HG03066 (cell line): ENCODE results near the gene SNCAIP.
A peak's percentile ranks its signal among the peaks of the same experiment; 100 is the strongest.

Source experiments
- ATAC-seq: cut with Tn5 transposase; IDR thresholded peaks from one replicate; pipeline ENCODE4 v1.9.1; 2021; ENCODE audit warnings: low read depth; ENCODE audit not compliant: unreplicated experiment

SNCAIP gene

DNA sequence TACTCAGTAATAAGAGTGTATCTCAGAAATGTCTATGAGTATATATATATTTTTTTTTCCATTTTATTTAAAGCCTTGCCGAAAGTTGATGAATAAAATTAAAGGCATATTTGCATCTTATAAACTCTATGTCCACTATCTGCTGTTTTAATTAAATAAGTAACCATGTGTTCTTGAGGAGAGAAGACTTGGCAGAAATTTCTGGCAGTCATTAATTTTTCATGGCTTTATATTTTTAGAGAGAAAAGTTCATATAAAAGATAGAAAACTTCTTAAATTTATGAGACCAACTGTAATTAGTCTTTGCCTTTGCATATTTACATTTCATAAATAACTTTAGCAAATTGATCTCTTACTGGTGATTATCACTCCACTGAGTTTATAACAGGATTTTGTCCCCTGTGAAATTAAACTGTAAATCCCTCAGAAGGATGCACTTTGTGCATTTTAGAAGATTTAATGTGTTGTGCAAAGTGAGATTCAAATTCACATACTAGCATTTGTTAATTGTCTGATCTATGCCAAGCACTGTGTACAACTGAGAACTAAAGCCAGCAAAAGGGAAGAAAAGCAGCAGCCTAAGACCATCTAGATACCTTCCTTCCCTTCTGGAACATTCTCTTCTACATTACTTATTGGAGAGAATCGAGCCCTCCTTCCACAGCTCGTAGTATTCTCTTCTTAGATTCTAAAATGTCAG is 108.7 kb downstream of the SNCAIP start:
- no peak for ATAC-seq

DNA sequence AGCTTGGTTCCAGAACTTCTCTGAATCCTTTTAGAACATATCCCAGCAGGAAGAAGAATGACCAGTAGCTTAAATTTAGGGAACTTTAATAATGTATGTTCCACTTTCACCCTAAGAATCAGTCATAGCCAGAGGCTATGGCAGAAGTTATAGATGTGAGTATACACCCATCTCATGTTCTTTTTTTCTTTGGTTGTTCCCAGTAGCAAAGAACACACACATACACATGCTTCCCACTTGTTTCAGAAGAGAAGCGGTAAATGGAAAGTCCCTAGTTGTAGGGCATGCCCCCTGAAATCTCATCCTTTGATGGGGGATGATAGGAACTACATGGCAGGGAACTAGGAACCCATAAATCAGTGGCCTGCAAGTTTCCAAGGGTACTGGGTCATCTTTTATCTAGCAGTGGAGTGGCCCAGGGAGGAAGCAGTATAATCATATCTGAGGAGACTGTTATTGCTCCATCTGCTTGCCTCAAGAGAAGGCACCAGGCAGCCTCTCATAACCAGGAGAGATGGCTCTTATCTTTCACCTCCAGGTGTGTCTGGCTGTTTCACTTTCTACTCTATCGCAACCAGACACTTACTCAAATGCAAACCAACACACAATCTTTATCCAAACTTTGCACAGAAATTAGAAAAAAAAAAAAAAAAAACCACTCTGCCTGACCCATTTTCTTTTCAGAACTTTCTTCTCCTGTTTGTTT is 109.5 kb downstream of the SNCAIP start:
- ATAC-seq: peak; percentile 92

GRCh38 chr5:122423221-122423620 is 111.2 kb downstream of the SNCAIP start:
- no peak for ATAC-seq

GRCh38 chr5:122424132-122424531 is 112.1 kb downstream of the SNCAIP start:
- ATAC-seq: no peak

- no peak for ATAC-seq
Measured at GRCh38 chr5:122426301-122426700, 114.3 kb downstream of the SNCAIP start.

DNA sequence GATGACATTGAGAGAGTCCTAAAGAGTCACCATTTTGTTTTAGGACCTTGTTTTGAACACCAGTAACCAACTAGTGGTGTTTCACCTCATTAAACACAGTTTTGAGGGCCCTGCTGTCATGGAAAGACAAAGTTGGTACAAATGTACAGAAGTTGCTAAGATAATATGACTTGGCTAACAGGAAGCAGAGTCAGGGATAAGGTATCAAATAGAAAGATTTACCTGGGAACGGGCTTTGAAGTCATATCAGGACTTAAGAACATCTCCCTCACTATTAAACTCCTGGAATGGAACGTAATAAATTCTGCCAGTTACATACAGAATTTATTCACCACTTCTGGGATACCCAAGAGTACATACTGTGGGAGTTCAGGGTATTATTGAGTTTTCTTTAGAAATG is 115.6 kb downstream of the SNCAIP start:
- no peak for ATAC-seq

- ATAC-seq: no peak
Measured at GRCh38 chr5:122429545-122430318, 117.7 kb downstream of the SNCAIP start.

GRCh38 chr5:122430319-122430586 is 118.2 kb downstream of the SNCAIP start:
- ATAC-seq: no peak

DNA sequence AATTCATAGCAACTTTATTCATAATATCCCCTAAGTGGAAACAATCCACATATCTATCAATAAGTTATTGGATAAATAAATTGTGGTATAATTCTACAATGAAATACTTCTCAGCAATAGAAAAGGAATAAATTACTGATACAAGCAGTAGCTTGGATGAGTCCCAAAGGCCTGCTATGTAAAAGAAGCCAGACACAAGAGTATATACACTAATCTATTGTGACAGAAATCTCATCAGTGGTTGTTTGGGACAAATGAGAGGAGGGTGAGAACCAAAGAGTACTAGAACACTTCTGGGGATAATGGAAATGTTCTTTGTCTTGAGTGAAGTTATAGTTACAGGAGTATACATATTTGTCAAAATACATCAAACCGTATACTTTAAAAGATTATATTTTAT is 119.3 kb downstream of the SNCAIP start:
- ATAC-seq: no peak

DNA sequence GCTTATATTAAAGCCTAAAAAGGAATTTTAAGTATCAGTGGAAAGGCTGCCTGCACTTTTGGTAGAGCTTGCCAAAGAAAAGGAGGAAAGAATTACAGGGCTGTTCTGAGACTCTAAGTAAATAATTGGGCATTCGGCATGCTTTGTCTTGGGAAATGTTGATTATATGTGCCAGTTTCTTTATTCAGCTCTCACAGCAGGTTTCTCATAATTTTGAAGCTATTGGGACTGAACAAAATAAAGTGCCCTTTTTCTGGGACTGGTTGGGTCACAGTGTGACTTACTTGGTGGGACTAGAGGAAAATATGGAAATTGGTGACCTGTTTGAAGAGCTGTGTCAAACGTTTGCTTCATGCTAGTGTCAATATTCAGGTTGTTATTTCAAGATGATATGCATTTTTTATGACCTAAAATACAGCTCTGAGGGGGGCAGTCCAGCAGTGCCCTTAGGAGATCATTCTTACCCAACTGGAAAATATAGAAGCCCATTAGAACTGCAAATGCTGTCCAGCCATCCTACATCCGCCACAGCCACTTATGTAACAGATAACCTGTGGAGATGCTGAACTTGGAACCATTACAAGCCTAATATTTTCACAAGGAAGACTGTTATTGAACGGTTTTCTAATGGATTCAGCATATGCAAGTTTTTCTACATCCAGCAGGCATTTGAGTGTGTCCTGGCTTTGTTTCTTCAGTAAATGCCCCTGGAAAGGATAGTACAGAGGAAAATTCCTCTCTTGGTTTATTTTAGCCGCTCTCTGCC is 122.4 kb downstream of the SNCAIP start:
- no peak for ATAC-seq

DNA sequence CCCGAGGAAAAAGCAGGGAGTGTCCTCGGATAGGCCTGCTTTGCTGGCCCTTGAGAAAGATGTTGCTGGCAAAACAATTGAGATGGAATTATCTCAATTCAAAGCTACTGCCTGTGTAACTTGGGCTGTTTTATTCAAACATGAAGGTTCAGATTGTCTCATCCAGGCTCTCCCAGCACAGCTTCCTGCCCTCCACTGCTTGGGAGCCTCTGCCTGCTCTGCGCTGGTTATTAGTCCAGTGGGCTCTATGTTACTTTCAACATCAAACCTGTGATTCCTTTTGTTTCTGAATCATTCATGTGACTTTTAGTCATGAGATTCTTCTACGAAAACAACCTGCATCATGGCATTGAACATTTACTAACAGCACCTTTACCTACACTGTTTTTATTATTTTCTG is 123.2 kb downstream of the SNCAIP start:
- ATAC-seq: no peak

GRCh38 chr5:122435761-122436160 is 123.7 kb downstream of the SNCAIP start:
- ATAC-seq: no peak

- ATAC-seq: no peak
Measured at GRCh38 chr5:122436615-122437014, 124.6 kb downstream of the SNCAIP start.

DNA sequence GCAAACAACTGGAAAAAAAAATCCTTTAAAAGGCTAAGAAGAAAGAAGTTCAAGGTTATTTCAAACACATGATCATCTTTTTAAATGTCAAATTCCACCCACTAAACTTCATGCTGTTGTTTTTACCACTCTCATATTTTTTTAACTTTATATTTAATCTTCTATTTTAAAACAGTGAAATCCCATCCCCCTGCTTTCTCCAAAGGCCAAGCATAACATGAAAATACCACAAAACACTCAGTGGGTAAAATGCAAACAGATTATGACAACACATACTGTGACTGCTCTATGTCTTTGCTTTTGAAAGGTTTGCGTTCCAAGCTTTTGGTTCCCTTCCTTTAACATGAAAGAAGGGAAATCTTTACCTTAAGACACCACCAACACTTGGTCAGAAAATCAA is 127.6 kb downstream of the SNCAIP start:
- ATAC-seq: no peak

DNA sequence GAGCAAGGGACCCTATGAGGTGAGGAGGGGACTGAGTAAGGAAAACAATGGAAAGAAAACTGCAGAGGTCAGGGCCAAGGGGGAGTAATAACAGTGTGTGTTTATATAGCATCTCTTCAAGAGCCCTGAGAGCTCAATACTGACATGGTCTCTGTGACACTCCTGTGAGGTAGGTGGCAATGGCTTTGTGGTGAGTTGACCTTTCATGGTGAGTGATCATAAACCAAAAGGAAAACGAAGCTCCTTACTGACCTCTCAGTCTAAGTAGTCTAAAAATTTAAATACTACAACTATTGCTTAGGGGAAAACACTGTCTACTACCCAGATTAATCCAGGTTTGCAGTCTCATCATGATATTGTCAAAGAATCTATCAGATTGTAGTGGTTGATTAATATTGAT is 130.9 kb downstream of the SNCAIP start:
- ATAC-seq: no peak

GRCh38 chr5:122444411-122444810 is 132.4 kb downstream of the SNCAIP start:
- ATAC-seq: no peak

GRCh38 chr5:122445070-122445469 is 133.0 kb downstream of the SNCAIP start:
- no peak for ATAC-seq

- ATAC-seq: no peak
Measured at GRCh38 chr5:122447072-122447471, 135.0 kb downstream of the SNCAIP start.

- no peak for ATAC-seq
Measured at GRCh38 chr5:122447879-122448278, 135.8 kb downstream of the SNCAIP start.

DNA sequence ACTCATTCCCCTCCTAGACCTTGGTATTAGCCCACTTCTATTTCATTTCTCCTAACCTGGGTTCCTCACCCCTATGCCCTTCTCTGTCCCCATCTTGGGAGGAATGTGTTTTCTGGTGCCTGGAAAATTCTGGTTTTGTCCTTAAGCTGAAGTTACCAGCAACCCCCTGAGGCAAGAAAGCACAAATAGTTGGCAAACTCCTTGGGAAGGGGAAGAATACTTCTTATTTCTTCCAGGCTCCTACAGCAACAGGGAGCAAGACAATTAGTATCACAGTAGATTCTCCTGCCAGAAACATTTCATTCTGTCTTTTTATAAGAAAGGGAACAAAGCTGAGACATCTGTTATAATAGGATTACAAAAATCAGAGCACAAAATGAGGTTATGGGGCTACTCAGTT is 142.5 kb downstream of the SNCAIP start:
- ATAC-seq: no peak

- ATAC-seq: no peak
Measured at GRCh38 chr5:122455939-122456338, 143.9 kb downstream of the SNCAIP start.
